Activated T-cell treated with anti-CD3 and anti-CD28 coated beads for 1 hour (primary cell): Measurements from ENCODE around the gene YAF2.
"Not testable (repeated sequence)": the region's sequence is repeated elsewhere in the genome, so short reads cannot be mapped to it uniquely, and the experiment has no call there.

Source experiments
- DNase-seq: peaks from one replicate; pipeline ENCODE4 v3.0.0-alpha.2; 2020; ENCODE audit warnings: low read depth

The YAF2 gene

GRCh38 chr12:42255221-42255865, 17.3 kb upstream of the YAF2 start:
- no peak for DNase-seq

DNA sequence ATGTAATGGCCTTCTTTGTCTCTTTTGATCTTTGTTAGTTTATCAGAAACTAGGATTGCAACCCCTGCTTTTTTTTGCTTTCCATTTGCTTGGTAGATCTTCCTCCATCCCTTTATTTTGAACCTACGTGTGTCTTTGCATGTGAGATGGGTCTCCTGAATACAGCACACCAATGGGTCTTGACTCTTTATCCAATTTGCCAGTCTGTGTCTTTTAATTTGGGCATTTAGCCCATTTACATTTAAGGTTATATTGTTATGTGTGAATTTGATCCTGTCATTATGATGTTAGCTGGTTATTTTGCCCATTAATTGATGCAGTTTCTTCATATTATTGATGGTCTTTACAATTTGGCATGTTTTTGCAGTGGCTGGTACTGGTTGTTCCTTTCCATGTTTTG, 14.6 kb upstream of the YAF2 start:
- not testable (repeated sequence) for DNase-seq

GRCh38 chr12:42249033-42249432, 11.0 kb upstream of the YAF2 start:
- DNase-seq, result not testable (repeated sequence)

DNA sequence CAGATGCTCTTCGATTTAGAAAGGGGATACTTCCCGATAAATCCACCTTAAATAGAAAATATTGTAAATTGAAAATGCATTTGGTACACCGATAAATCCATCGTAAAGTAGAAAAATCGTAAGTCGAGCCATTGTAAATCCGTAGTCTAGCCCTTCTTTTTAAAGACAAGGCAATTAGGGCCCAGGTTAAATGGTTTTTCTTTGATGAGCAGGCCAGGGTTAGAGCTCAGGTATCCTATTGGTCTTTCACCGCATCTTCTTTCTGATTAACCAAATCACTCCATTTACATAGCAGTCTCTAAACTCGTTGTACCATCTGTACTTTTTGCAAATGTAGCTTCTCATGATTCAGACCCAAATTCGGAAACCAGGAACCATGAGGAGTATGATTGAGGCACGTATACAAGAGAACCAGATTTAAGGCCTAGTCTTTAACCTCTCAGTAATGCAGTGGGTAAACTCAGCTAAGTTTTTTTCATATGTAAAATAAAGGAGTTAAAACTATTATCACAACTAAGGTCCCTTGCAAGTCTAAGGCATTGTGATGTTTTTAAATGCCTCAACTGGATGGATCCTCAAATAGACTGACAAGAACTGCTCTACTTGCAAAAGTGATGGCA, 2.2 kb upstream of the YAF2 start:
- DNase-seq, result no peak

DNA sequence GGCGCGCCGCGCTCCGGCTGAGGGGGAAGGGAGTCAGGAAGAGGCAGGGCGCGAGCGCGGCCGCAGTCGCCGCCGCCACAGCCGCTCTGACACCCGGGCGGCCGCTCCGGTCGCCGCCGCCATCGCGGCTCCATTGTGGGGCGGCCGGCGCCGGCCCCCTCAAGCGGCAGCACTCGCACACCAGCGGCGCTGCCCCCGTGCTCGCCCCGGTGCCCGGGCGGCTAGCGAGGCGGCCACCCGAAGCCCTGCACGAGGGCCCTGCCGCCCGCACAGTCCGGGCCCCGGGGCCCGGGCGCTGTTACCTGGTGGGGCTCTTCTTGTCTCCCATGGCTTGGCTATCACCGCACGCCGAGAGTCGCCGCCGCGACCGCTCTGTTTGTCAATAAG, 202 bp downstream of the YAF2 start:
- no peak for DNase-seq

DNA sequence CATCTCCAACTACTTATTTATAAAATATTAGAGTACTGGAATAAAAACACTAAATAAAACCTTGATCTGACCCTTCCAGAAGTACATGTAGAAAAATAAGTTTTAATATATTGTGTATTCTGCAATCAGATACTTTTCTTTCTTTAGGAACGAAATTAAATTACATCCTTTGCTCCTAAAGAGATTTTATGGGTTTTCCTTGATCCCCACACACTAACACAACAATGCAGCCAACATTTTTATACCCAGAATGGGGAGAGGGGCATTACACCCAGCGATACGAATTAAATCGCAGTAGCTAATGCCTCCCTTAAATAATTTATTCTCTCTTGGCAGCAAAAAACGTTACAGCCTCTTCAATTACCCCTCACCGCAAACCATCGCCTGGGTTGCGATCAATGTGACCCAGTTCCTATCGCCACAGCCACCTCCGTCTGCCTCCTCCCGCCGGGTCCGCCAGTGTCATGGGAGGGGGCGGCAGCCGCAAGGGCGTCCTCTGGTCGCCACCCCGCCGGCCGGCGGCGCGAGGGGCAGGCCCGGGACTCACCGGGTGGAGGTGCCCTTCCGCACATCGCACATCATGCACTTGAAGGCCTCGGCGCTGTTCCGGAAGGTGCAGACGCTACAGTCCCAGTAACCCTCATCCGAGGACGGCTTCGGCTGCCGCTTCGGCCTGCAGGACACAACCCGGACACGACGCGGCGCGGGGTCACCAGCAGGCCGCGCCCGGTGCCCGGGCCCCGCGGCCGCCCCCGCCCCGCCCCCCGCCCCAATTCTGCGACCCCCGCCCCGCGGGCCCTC, 796 bp downstream of the YAF2 start:
- DNase-seq, result peak; percentile 50

DNA sequence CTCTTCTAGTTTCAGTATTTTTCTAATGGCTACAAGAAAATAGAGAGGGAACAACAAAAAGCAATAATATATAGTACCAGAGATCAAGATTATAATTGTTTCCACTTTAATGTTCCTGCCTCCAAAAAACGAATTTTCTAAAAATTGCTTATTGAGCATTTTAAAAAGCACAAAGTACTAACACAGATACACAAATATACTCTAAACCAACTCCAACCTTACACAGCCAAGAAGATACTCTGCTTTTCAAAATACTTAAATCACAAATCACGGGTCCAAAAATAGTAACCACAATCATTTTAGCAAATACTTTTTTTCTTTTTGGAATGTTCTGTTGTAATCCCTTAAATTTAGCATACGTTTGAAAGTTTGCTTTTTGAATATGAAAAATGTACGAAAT, 2.0 kb downstream of the YAF2 start:
- no peak for DNase-seq

DNA sequence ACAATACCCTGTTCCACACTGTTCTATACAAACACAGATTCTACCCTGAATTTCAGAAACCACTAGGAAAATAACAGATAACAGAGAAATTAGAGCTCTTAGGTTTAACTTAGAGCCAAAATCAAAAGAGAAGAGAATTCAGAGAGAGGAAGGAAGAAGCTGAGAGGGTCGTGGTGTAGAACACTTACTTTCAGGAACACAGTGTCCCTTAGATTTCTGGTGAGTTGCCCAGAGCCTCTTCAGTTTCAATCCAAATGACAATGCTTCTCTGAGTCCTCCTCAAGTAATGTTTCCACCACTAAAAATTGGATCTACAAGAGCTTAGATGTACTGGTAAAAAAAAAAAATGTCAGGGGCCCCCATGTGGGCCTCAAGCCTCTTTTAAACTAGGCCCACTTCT, 2.6 kb downstream of the YAF2 start:
- no peak for DNase-seq

GRCh38 chr12:42234970-42235369, 3.1 kb downstream of the YAF2 start:
- DNase-seq, result no peak

GRCh38 chr12:42227525-42227924, 10.5 kb downstream of the YAF2 start:
- not testable (repeated sequence) for DNase-seq

DNA sequence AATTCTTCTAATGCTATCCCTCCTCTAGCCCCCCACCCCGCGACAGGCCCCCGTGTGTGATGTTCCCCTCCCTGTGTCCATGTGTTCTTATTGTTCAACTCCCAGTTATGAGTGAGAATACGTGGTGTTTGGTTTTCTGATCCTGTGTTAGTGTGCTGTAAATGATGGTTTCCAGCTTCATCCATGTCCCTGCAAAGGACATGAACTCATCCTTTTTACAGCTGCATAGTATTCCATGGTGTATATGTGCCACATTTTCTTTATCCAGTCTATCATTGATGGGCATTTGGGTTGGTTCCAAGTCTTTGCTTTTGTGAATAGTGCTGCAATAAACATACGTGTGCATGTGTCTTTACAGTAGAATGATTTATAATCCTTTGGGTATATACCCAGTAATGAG, 13.5 kb downstream of the YAF2 start:
- not testable (repeated sequence) for DNase-seq

DNA sequence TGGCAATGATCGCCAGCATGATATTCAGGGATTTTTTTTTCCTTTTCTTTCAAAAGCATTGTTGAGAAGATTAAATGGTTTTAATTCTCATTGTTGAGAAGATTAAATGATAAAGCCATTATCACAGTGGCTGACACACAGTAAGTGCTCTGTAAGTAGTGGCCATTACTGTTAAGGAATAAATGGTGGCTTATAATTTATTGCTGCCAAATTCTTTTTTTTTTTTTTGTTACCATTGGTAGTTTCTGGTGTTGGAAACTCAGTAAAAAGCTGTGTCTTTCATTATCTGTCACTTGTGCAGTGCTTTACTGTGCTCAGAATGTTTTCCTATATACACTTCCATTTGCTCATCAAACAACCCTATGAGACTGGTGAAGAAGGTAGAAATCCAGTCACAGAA, 15.3 kb downstream of the YAF2 start:
- DNase-seq, result no peak

GRCh38 chr12:42221726-42222125, 16.3 kb downstream of the YAF2 start:
- no peak for DNase-seq

DNA sequence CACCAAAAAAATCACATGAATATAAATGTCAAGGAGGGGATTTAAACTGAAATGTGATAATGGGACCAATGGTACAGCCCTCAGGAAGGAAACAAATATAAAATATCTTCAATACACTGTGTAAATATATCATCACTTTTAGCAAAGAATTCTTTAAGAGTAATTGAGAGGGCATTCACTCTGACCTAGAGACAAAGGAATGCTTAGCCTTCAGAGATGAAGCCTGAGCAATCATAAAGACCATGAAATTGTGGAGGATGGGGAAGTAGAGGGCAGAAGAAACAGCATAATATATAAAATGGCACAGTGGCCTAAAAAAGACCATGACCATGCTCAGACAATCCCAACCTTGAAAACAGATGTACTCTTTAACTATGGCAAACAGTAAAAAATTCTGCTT, 20.4 kb downstream of the YAF2 start:
- no peak for DNase-seq

- no peak for DNase-seq
Measured at GRCh38 chr12:42216737-42217136, 21.3 kb downstream of the YAF2 start.

DNA sequence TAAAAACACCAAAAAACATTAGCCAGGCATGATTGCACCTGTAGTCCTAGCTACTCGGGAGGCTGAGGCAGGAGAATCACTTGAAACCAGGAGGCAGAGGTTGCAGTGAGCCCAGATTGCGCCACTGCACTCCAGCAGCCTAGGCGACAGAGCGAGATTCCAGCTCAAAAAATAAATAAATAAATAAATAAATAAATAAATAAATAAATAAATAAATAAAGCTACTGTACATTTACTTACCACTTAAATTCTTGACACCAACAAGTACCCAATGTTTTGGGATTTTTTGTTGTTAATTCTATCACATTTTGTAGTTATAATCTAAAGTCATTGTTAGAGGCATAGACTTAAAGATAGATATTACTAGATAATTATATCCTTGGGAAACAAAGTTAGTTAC, 22.3 kb downstream of the YAF2 start:
- DNase-seq, result not testable (repeated sequence)

DNA sequence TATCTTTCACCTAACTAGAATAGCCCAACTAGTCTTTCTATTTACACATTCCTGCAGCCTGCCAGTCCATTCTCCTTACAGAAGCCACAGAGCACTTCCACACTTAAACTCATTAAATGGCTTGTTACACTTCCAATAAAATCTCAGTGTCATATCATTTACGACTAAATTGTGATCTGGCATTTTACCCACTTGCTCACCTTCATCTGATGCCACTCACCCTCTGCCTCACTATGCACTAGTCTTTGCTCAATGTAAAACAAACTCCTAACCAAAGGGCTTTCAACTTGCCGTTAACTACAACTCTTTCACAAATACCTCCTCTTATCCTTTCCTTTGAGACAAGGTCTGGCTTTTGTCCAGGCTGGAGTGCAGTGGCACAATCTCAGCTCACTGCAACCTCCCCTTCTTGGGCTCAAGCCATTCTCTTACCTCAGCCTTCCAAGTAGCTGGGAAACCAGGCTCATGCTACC, 24.1 kb downstream of the YAF2 start:
- no peak for DNase-seq

GRCh38 chr12:42213023-42213422, 25.0 kb downstream of the YAF2 start:
- no peak for DNase-seq

DNA sequence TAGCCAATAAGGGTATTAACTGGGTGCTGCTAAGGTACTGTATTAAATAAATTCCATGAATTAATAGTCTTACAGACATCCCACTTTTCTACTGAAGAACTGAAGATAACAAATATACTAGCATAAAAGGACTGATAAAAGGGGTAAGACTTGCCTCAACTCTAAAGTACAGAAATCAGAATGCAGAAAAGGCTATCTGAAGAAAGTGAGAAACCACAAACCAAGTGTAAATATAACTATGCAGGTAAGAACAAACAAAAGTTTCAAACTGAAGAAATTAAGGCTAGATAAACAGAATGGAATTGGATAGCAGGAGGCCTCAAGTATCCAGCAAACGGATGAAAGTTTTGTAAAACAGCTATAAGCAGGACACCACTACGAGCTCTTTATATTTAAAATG, 29.5 kb downstream of the YAF2 start:
- no peak for DNase-seq

DNA sequence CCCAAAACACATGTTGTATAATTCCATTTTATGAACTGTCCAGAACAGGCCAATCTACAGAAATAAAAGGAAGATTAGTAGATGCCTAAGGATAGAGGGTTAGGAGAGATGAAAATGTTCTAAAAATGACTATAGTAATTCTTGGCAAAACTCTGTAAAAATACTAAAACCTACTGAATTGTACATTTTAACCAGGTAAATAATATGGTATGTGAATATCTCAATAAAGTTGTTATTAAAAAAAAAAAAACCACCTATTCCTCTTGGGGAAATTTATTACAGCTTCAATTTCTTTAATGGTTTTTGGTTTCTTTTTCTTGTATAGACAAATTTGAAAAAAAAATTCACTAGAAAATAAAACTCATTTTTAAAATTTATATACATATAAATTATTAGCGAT, 33.2 kb downstream of the YAF2 start:
- no peak for DNase-seq

- DNase-seq, result no peak
Measured at GRCh38 chr12:42204362-42204761, 33.7 kb downstream of the YAF2 start.

GRCh38 chr12:42201063-42201462, 37.0 kb downstream of the YAF2 start:
- DNase-seq, result no peak

DNA sequence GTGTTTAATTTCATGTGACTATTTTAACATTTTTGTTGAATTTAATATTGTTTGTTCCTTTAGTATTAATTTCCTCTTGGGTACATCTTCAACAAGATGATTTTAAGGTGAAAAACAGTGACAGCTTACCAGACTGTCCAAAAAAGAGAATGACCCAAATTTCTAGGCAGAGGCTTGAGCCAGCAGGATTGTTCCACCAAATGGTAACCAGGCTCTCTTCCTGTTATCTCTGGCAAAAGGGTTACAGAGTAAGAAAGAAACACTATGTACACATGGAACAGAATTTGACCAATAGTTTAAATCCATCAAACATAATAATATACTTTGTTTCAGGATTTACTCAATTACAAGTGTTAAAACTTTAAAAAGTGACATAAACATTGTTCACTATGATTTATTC, 39.0 kb downstream of the YAF2 start:
- no peak for DNase-seq
